DMS114 treated with DMSO at 0.1 percent for 48 hours (cell line): Measurements from ENCODE around the gene USP8.
"Not testable (repeated sequence)": the region's sequence is repeated elsewhere in the genome, so short reads cannot be mapped to it uniquely, and the experiment has no call there.

Experiments used
- DNase-seq: peaks from one replicate; lab custom pipeline; 2025; ENCODE audit not compliant: unreplicated experiment; lab: John Stamatoyannopoulos, UW

The USP8 gene

GRCh38 chr15:50424066-50424890, at the start of gene USP8:
USP8 (plus strand) TSS chr15:50424405; CDS start chr15:50439074, 14,669 bp downstream.
- peak; percentile 94 for DNase-seq

- DNase-seq, result no peak
Observed at GRCh38 chr15:50377867-50378751, 46.1 kb upstream of the USP8 start.

- DNase-seq, result no peak
Observed at GRCh38 chr15:50378776-50379175, 45.4 kb upstream of the USP8 start.

- not testable (repeated sequence) for DNase-seq
Observed at GRCh38 chr15:50379413-50379812, 44.8 kb upstream of the USP8 start.

- no peak for DNase-seq
Observed at GRCh38 chr15:50380089-50380488, 44.1 kb upstream of the USP8 start.

DNA sequence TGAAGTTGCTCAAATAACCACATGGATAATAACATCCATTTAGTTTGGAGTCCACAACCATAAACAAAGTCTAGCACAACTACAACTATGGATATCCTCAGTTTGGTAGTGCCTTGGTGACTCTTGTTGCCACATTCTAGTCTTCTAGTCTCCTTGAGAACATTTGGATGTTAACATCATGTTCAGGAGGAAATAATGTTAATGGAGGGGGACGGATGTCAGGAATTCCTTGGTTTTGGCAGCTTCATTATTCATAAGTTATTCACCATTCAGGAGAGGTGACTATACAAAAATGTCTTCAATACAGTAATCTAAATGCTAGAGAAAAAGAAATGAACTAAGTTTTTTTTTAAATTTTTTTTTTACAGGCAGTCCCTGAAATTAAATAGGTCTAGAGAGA, 42.8 kb upstream of the USP8 start:
- no peak for DNase-seq

DNA sequence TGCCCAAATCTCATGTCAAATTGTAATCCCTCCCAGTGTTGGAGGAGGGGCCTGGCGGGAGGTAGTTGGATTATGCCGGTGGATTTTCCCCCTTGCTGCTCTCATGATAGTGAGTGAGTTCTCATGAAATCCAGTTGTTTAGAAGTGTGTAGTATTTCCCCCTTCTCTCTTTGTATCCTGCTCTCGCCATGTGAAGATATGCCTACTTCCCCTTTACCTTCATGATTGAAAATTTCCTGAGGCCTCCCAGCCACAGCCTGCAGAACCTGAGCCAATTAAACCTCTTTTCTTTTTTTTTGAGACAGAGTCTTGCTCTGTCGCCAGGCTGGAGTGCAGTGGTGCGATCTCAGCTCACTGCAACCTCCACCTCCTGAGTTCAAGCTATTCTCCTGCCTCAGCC, 41.8 kb upstream of the USP8 start:
- DNase-seq, result not testable (repeated sequence)

DNA sequence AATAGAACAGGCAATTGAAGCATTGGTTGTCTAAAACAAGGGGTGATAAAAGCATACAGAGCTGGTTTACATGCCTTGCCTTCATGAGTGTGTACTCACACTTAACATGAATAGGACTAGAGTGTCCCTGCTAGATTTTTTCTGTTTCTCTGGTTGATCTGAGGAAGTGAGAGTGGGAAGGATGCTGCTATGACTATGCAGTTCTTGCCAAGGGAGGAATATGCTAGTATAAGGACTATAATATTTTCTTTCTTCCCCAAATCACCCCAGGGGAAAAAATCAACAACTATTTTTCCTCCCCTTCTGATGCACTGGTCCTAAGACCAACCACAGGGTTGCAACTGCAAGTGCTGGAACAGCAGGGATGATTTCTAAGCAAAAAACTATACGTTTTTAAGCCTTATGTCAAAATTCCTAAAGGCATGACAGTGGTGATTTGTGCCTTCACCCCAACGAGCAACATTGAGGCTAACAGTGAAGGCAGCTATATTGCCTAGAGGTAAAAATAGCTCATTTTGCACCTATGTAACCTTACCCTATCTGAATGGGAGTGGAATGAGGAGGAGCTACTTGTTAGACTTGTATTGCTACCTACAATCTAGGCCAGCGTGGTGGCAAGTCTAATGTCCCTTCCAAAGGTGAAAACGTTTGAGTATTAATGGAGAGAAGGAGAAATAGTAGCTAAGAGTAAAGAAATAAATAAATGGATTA, 33.5 kb upstream of the USP8 start:
- DNase-seq, result no peak

GRCh38 chr15:50391561-50391960, 32.6 kb upstream of the USP8 start:
- DNase-seq, result not testable (repeated sequence)

DNA sequence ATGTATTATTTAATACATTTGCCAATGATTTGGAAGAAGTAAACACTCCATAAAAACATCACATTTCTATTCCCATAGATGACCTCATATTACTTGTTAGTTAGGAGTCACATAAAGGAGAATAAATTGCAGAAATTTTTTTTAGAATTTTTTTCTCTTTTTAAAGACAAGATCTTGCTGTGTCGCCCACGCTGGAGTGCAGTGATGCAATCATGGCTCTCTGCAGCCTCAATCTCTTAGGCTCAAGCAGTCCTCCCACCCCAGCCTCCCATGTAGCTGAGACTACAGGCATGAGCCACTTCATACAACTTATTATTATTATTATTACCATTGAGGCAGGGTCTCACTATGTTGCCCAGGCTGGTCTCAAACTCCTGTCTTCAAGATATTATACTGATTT, 12.3 kb upstream of the USP8 start:
- no peak for DNase-seq

DNA sequence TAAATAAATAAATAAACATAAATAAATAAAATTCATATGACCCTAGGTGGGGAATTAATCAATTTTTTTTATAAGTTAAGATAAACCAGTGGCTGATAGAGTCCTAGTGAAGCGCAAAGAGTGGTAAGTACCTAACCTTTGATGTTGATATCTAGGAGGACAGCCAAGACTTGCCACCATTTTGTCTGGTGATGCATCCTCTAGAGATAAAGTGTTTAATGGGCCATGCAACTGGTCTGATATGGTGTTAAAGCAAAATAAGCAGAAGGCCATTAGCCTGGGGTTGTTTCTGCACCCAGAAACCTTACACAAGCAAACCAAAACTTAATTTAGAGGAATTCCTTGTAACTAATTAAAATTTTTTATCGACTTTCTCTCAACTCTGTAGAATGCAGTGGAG, 9.6 kb upstream of the USP8 start:
- DNase-seq, result no peak

GRCh38 chr15:50415752-50416404, 8.3 kb upstream of the USP8 start:
- no peak for DNase-seq

GRCh38 chr15:50416890-50417289, 7.3 kb upstream of the USP8 start:
- no peak for DNase-seq

DNA sequence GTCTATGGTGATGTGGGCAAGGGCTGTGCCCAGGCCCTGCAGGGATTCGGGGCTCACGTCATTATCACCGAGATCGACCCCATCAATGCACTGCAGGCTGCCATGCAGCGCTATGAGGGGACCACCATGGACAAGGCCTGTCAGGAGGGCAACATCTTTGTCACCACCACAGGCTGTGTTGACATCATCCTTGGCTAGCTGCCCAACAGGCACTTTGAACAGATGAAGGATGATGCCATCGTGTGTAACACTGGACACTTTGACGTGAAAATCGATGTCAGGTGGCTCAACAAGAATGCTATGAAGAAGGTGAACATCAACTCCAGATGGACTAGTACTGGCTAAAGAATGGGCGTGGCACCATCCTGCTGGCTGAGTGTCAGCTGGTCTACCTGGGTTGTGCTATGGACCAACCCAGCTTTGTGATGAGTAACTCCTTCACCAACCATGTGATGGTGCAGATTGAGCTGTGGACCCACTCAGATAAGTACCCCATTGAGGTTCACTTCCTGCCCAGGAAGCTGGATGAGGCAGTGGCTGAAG, 6.1 kb upstream of the USP8 start:
- no peak for DNase-seq

GRCh38 chr15:50425219-50425618, 1.0 kb downstream of the USP8 start:
- no peak for DNase-seq

GRCh38 chr15:50425678-50426246, 1.6 kb downstream of the USP8 start:
- not testable (repeated sequence) for DNase-seq

DNA sequence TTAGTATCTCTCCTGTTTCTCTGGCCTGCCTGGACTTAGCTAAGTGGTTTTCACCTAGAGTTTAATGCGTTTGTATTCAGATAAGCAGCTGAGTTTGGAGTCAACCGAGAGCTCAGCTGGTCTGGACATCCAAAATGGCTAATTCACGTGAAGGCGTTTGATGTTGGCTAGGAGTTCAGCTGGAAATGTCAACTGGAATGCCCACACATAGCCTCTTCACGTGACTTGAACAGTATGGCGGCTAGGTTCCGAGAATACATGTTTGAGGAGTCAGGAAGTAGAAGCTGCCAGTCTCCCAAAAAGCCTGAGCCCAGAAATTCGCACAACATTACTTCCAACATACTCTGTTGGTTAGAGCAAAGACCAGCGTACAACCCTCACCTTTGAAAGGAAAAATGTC, 2.2 kb downstream of the USP8 start:
- DNase-seq, result no peak

- no peak for DNase-seq
Observed at GRCh38 chr15:50431204-50431603, 7.0 kb downstream of the USP8 start.

GRCh38 chr15:50432230-50432629, 8.0 kb downstream of the USP8 start:
- DNase-seq, result no peak

- DNase-seq, result no peak
Observed at GRCh38 chr15:50435772-50436171, 11.6 kb downstream of the USP8 start.
